Measurements from ENCODE around the gene PTPRK.

GRCh38 chr6:128482642-128483041 lies 37.8 kb downstream of the PTPRK start:
- TF ChIP-seq CTCF (IDR thresholded peaks at IDR 0.05), result no peak
- TF ChIP-seq POLR2A (IDR thresholded peaks at IDR 0.05), result no peak
